H9 (cell line): ENCODE measurements around the gene C2CD2. TPM values are rescaled to one million over a fixed set of nuclear protein-coding genes. Genes with fewer than 3 reads are reported as not detected.
A peak's percentile ranks its signal among the peaks of the same experiment; 100 is the strongest.

Source experiments
- DNase-seq: peaks from one replicate; pipeline ENCODE4 v3.0.0-alpha.2; 2017
- H2AFZ ChIP-seq: one replicate; pipeline ENCODE4 v1.6.1; 2013; ENCODE audit warnings: mild to moderate bottlenecking, low read length, control low read depth, moderate library complexity
- H2AK5ac ChIP-seq: 2 replicates; pipeline ENCODE4 v1.6.1; 2013; ENCODE audit warnings: low read length, control low read depth, mixed read lengths; ENCODE audit not compliant: insufficient read length
- H2BK120ac ChIP-seq: one replicate; pipeline ENCODE4 v1.6.1; 2013; ENCODE audit warnings: low read depth, mild to moderate bottlenecking, low read length, control low read depth, inconsistent platforms; ENCODE audit not compliant: poor library complexity, severe bottlenecking
- H2BK12ac ChIP-seq: 2 replicates; pipeline ENCODE4 v1.6.1; 2013; ENCODE audit warnings: low read length, control low read depth, mixed read lengths, low read depth; ENCODE audit not compliant: insufficient read length
- H2BK15ac ChIP-seq: 2 replicates; pipeline ENCODE4 v1.6.1; 2013; ENCODE audit warnings: low read depth, low read length, control low read depth
- H2BK20ac ChIP-seq: one replicate; pipeline ENCODE4 v1.6.1; 2013; ENCODE audit warnings: low read depth, mild to moderate bottlenecking, low read length, control low read depth, inconsistent platforms; ENCODE audit not compliant: poor library complexity, severe bottlenecking
- H2BK5ac ChIP-seq: 2 replicates; pipeline ENCODE4 v1.6.1; 2013; ENCODE audit warnings: low read length, control low read depth, mixed read lengths; ENCODE audit not compliant: insufficient read length
- H3K14ac ChIP-seq: 2 replicates; pipeline ENCODE4 v1.6.1; 2013; ENCODE audit warnings: low read length, control low read depth; ENCODE audit not compliant: insufficient read depth
- H3K18ac ChIP-seq: 2 replicates; pipeline ENCODE4 v1.6.1; 2013; ENCODE audit warnings: low read depth, mild to moderate bottlenecking, mixed read lengths, low read length, control low read depth; ENCODE audit not compliant: insufficient read length
- H3K23ac ChIP-seq: 2 replicates; pipeline ENCODE4 v1.6.1; 2013; ENCODE audit warnings: low read length, control low read depth, mixed read lengths, low read depth; ENCODE audit not compliant: insufficient read length
- H3K23me2 ChIP-seq: 2 replicates; pipeline ENCODE4 v1.6.1; 2013; ENCODE audit warnings: low read depth, mild to moderate bottlenecking, mixed read lengths, low read length, control low read depth; ENCODE audit not compliant: insufficient read length, poor library complexity, severe bottlenecking
- H3K27ac ChIP-seq: 2 replicates; pipeline ENCODE4 v1.5.1; 2013; ENCODE audit warnings: low read length, control low read depth, mixed read lengths, low read depth; ENCODE audit not compliant: insufficient read length
- H3K27me3 ChIP-seq: 2 replicates; pipeline ENCODE4 v1.6.1; 2013; ENCODE audit warnings: low read length, control low read depth, inconsistent platforms; ENCODE audit not compliant: insufficient read depth
- H3K4ac ChIP-seq: 2 replicates; pipeline ENCODE4 v1.6.1; 2013; ENCODE audit warnings: low read depth, mild to moderate bottlenecking, control low read depth, inconsistent platforms, low read length, moderate library complexity
- H3K4me1 ChIP-seq: 2 replicates; pipeline ENCODE4 v1.6.1; 2013; ENCODE audit warnings: low read length, control low read depth, inconsistent platforms; ENCODE audit not compliant: insufficient read depth
- H3K4me2 ChIP-seq: 2 replicates; pipeline ENCODE4 v1.6.1; 2013; ENCODE audit warnings: low read length, control low read depth, mixed read lengths; ENCODE audit not compliant: insufficient read length, insufficient read depth
- H3K56ac ChIP-seq: 2 replicates; pipeline ENCODE4 v1.6.1; 2013; ENCODE audit warnings: low read depth, mild to moderate bottlenecking, mixed read lengths, low read length, control low read depth; ENCODE audit not compliant: insufficient read length
- H3K79me1 ChIP-seq: 2 replicates; pipeline ENCODE4 v1.6.1; 2013; ENCODE audit warnings: low read depth, mild to moderate bottlenecking, moderate library complexity, low read length, control low read depth, inconsistent platforms; ENCODE audit not compliant: insufficient read depth, poor library complexity, severe bottlenecking
- H3K79me2 ChIP-seq: 2 replicates; pipeline ENCODE4 v1.6.1; 2013; ENCODE audit warnings: low read length, control low read depth, inconsistent platforms; ENCODE audit not compliant: insufficient read depth
- H3K9ac ChIP-seq: 2 replicates; pipeline ENCODE4 v1.6.1; 2013; ENCODE audit warnings: low read length, control low read depth, mixed read lengths; ENCODE audit not compliant: insufficient read length; ENCODE audit errors: extremely low read depth
- H3K9me3 ChIP-seq: one replicate; pipeline ENCODE4 v1.6.1; 2013; ENCODE audit warnings: low read depth, low read length, inconsistent platforms; ENCODE audit not compliant: control insufficient read depth
- H3T11ph ChIP-seq: one replicate; pipeline ENCODE4 v1.6.1; 2013; ENCODE audit warnings: mild to moderate bottlenecking, low read length, control low read depth, inconsistent platforms
- H4K20me1 ChIP-seq: one replicate; pipeline ENCODE4 v1.6.1; 2013; ENCODE audit not compliant: control insufficient read depth, insufficient read length, insufficient read depth
- H4K5ac ChIP-seq: 2 replicates; pipeline ENCODE4 v1.6.1; 2013; ENCODE audit warnings: low read depth, mild to moderate bottlenecking, mixed read lengths, low read length, control low read depth; ENCODE audit not compliant: insufficient read length
- H4K8ac ChIP-seq: replicated peaks from 2 replicates; pipeline ENCODE4 v1.6.1; 2013; ENCODE audit warnings: low read length, control low read depth, mixed read lengths, low read depth; ENCODE audit not compliant: insufficient read length
- H4K91ac ChIP-seq: 2 replicates; pipeline ENCODE4 v1.6.1; 2013; ENCODE audit warnings: low read depth, mild to moderate bottlenecking, moderate library complexity, mixed read lengths, low read length, control low read depth; ENCODE audit not compliant: insufficient read length
- H3K27ac Mint-ChIP-seq, 3 experiments: 2 replicates in 2 of 3; 3 replicates in 1 of 3; pipeline ENCODE4 v1.8.0; 2020 to 2021; ENCODE audit warnings: mixed read lengths in 3 of 3, mild to moderate bottlenecking in 1 of 3, moderate library complexity in 1 of 3
- H3K27me3 Mint-ChIP-seq: 2 replicates; pipeline ENCODE4 v1.8.0; 2021; ENCODE audit warnings: low read depth, mild to moderate bottlenecking, moderate library complexity, mixed read lengths
- H3K36me3 Mint-ChIP-seq, 3 experiments: 2 replicates in 2 of 3; 3 replicates in 1 of 3; pipeline ENCODE4 v1.8.0; 2020 to 2021; ENCODE audit warnings: low read depth in 3 of 3, mixed read lengths in 3 of 3; ENCODE audit not compliant: insufficient read depth in 1 of 3
- H3K4me1 Mint-ChIP-seq, 2 experiments: 2 replicates each; pipeline ENCODE4 v1.8.0; 2020; ENCODE audit warnings: mixed read lengths in 2 of 2
- H3K4me3 Mint-ChIP-seq, 2 experiments: 2 replicates in 1 of 2; 3 replicates in 1 of 2; pipeline ENCODE4 v1.8.0; 2020 to 2021; ENCODE audit warnings: mild to moderate bottlenecking in 2 of 2, mixed read lengths in 2 of 2, moderate library complexity in 1 of 2
- H3K9me3 Mint-ChIP-seq, 2 experiments: 2 replicates in 1 of 2; 3 replicates in 1 of 2; pipeline ENCODE4 v1.8.0; 2020; ENCODE audit warnings: mild to moderate bottlenecking in 2 of 2, mixed read lengths in 2 of 2, moderate library complexity in 1 of 2
- CTCF ChIP-seq: fragments of 200-600 bp; sonication (generic); conservative IDR thresholded peaks from 3 replicates; pipeline ENCODE4 v1.8.0; 2021; ENCODE audit warnings: antibody characterized with exemption, mild to moderate bottlenecking
- WGBS: extraction: QIAGEN DNeasy Blood & Tissue Kit; methylation state at CpG from one replicate; pipeline ENCODE4 v1.1.7; 2013; ENCODE audit warnings: missing lambda C conversion rate, low lambda C conversion rate, mixed read lengths; ENCODE audit not compliant: insufficient read length; ENCODE audit errors: extremely low coverage; 5-methylcytosine and 5-hydroxymethylcytosine counted together
- total RNA-seq: library from RNA; stranded (reverse); gene quantifications from 2 replicates; pipeline ENCODE4 v1.2.1, GENCODE V29; 2021

Gene C2CD2
- total RNA-seq, 1 experiment from 2014 or later: 14.6 TPM

DNA sequence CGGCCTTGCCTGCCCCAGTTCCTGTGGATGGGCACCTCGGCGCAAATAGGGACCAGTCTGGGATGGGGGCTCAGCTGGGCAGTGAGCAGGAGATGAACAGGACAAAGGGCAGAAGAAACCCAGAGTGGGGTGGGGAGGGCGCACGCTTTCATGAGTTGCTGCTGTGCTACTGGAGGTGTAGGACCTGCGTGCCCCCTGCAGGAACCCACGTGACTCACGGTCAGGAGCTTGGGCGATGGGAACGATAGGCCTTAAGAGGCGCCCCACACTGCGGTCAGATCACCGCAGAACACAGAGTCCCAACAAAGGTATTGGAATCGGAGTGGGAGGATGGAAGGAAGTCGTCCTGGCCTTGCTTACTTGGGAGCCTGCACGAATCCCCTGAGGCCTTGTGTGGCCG lies 91.8 kb downstream of the C2CD2 start:
- Histone ChIP-seq H3K56ac (no peak overlapping the region), H3K4me1 (no peaks in the 10 kb centered on the region), H3K27ac (no peak overlapping the region), H3K18ac (no peak overlapping the region), H4K91ac (no peak overlapping the region), H4K8ac (no peak overlapping the region), H3K9ac (no peak overlapping the region), H2BK5ac (no peak overlapping the region), H2BK20ac (no peak overlapping the region), H3K23me2 (no peaks in the 10 kb centered on the region), H2AFZ (no peak overlapping the region), H4K5ac (no peak overlapping the region), H3K14ac (no peak overlapping the region; the same call in 1 of the 2 replicates), H3K79me2 (no peaks in the 10 kb centered on the region; the same call in 1 of the 2 replicates), H2BK15ac (no peak overlapping the region), H3K27me3 (no peaks in the 10 kb centered on the region), H3K4ac (no peak overlapping the region), H3K4me2 (no peak overlapping the region), H4K20me1 (no peaks in the 10 kb centered on the region), H3K23ac (no peak overlapping the region), H2BK120ac (no peak overlapping the region), H2BK12ac (no peak overlapping the region), H3K79me1 (no peaks in the 10 kb centered on the region), H3K9me3 (no peaks in the 10 kb centered on the region), H2AK5ac (no peak overlapping the region), H3T11ph (no peak overlapping the region)
- no peaks in the 10 kb centered on the region for H3K27me3 Mint-ChIP-seq
- peak overlapping the region in 1 of 3 experiments; percentile 79; a peak in 1 of 7 replicates for H3K27ac Mint-ChIP-seq
- DNase-seq: peak; percentile 46
- WGBS: no CpG with 5 or more reads among the region's 17 CpGs
- peaks cover 0 to 17% (median 11%) of the 10 kb centered on the region in 3 experiments; a peak in 5 of 7 replicates for H3K36me3 Mint-ChIP-seq
- no peaks in the 10 kb centered on the region for H3K9me3 Mint-ChIP-seq
- no peak overlapping the region for H3K4me3 Mint-ChIP-seq
- TF ChIP-seq CTCF: peak; percentile 31; the same call in 1 of the 3 replicates
- H3K4me1 Mint-ChIP-seq: peaks cover 15 to 19% of the 10 kb centered on the region in 2 experiments
